ENCODE measurements around the gene CYP1B1.

CYP1B1 gene

GRCh38 chr2:38107738-38108410 is 31.9 kb upstream of the CYP1B1 start:
- Histone ChIP-seq H3K79me2 (ENCODE audit: insufficient read depth, low read length) (no peaks in the 10 kb centered on the region), H3K4me1 (ENCODE audit: insufficient read depth, low read length, severe bottlenecking) (no peaks in the 10 kb centered on the region), H3F3A (ENCODE audit: insufficient read depth, low read length) (no peaks in the 10 kb centered on the region), H3K9ac (ENCODE audit: low read length) (no peak overlapping the region), H3K36me3 (ENCODE audit: insufficient read depth, low read length) (no peaks in the 10 kb centered on the region), H3K4me2 (ENCODE audit: low read length) (no peak overlapping the region), H3K9me2 (ENCODE audit: low read depth, low read length) (no peaks in the 10 kb centered on the region), H2AFZ (ENCODE audit: low read length) (no peak overlapping the region), H3K9me3 (ENCODE audit: low read length) (no peaks in the 10 kb centered on the region), H3K27me3 (ENCODE audit: insufficient read depth, low read length) (no peaks in the 10 kb centered on the region), H4K20me1 (ENCODE audit: insufficient read depth, low read length) (no peaks in the 10 kb centered on the region), H3K27ac (ENCODE audit: low read depth, low read length, poor library complexity, severe bottlenecking) (no peak overlapping the region), H3K4me3 (ENCODE audit: low read depth, low read length, poor library complexity, severe bottlenecking) (no peak overlapping the region)
- TF ChIP-seq, protein P1, sequence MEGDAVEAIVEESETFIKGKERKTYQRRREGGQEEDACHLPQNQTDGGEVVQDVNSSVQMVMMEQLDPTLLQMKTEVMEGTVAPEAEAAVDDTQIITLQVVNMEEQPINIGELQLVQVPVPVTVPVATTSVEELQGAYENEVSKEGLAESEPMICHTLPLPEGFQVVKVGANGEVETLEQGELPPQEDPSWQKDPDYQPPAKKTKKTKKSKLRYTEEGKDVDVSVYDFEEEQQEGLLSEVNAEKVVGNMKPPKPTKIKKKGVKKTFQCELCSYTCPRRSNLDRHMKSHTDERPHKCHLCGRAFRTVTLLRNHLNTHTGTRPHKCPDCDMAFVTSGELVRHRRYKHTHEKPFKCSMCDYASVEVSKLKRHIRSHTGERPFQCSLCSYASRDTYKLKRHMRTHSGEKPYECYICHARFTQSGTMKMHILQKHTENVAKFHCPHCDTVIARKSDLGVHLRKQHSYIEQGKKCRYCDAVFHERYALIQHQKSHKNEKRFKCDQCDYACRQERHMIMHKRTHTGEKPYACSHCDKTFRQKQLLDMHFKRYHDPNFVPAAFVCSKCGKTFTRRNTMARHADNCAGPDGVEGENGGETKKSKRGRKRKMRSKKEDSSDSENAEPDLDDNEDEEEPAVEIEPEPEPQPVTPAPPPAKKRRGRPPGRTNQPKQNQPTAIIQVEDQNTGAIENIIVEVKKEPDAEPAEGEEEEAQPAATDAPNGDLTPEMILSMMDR (IDR thresholded peaks at IDR 0.05; ENCODE audit: low read length): no peak
- TF ChIP-seq EZH2 (IDR thresholded peaks at IDR 0.05; ENCODE audit: borderline replicate concordance, low read length): no peak

GRCh38 chr2:38106405-38107094 is 30.6 kb upstream of the CYP1B1 start:
- H3K9me3 ChIP-seq (ENCODE audit: low read length): no peaks in the 10 kb centered on the region
- no peak overlapping the region for H3K9ac ChIP-seq (ENCODE audit: low read length)
- H3K27ac ChIP-seq (ENCODE audit: low read depth, low read length, poor library complexity, severe bottlenecking): no peak overlapping the region
- H3K36me3 ChIP-seq (ENCODE audit: insufficient read depth, low read length): no peaks in the 10 kb centered on the region
- no peak overlapping the region for H3K4me2 ChIP-seq (ENCODE audit: low read length)
- H4K20me1 ChIP-seq (ENCODE audit: insufficient read depth, low read length): no peaks in the 10 kb centered on the region
- no peak overlapping the region for H3K4me3 ChIP-seq (ENCODE audit: low read depth, low read length, poor library complexity, severe bottlenecking)
- H3F3A ChIP-seq (ENCODE audit: insufficient read depth, low read length): no peaks in the 10 kb centered on the region
- H3K79me2 ChIP-seq (ENCODE audit: insufficient read depth, low read length): no peaks in the 10 kb centered on the region
- H3K27me3 ChIP-seq (ENCODE audit: insufficient read depth, low read length): no peaks in the 10 kb centered on the region
- no peaks in the 10 kb centered on the region for H3K4me1 ChIP-seq (ENCODE audit: insufficient read depth, low read length, severe bottlenecking)
- H3K9me2 ChIP-seq (ENCODE audit: low read depth, low read length): no peaks in the 10 kb centered on the region
- no peak overlapping the region for H2AFZ ChIP-seq (ENCODE audit: low read length)
- TF ChIP-seq, protein P1 (IDR thresholded peaks at IDR 0.05; ENCODE audit: low read length): no peak
- no peak for TF ChIP-seq EZH2 (IDR thresholded peaks at IDR 0.05; ENCODE audit: borderline replicate concordance, low read length)

- Histone ChIP-seq H3K9me2 (ENCODE audit: low read depth, low read length) (no peaks in the 10 kb centered on the region), H3F3A (ENCODE audit: insufficient read depth, low read length) (no peaks in the 10 kb centered on the region), H3K4me3 (ENCODE audit: low read depth, low read length, poor library complexity, severe bottlenecking) (no peak overlapping the region), H3K27ac (ENCODE audit: low read depth, low read length, poor library complexity, severe bottlenecking) (no peak overlapping the region), H3K79me2 (ENCODE audit: insufficient read depth, low read length) (no peaks in the 10 kb centered on the region), H2AFZ (ENCODE audit: low read length) (no peak overlapping the region), H3K27me3 (ENCODE audit: insufficient read depth, low read length) (no peaks in the 10 kb centered on the region), H4K20me1 (ENCODE audit: insufficient read depth, low read length) (no peaks in the 10 kb centered on the region), H3K4me2 (ENCODE audit: low read length) (no peak overlapping the region), H3K9ac (ENCODE audit: low read length) (no peak overlapping the region), H3K9me3 (ENCODE audit: low read length) (no peaks in the 10 kb centered on the region), H3K4me1 (ENCODE audit: insufficient read depth, low read length, severe bottlenecking) (no peaks in the 10 kb centered on the region), H3K36me3 (ENCODE audit: insufficient read depth, low read length) (no peaks in the 10 kb centered on the region)
- TF ChIP-seq, protein P1 (IDR thresholded peaks at IDR 0.05; ENCODE audit: low read length): no peak
- no peak for TF ChIP-seq EZH2 (IDR thresholded peaks at IDR 0.05; ENCODE audit: borderline replicate concordance, low read length)
Observed at GRCh38 chr2:38105922-38106321, 30.0 kb upstream of the CYP1B1 start.

All from OCI-LY1 (cell line).